ENCODE data around the gene SLC9B2.

DNA sequence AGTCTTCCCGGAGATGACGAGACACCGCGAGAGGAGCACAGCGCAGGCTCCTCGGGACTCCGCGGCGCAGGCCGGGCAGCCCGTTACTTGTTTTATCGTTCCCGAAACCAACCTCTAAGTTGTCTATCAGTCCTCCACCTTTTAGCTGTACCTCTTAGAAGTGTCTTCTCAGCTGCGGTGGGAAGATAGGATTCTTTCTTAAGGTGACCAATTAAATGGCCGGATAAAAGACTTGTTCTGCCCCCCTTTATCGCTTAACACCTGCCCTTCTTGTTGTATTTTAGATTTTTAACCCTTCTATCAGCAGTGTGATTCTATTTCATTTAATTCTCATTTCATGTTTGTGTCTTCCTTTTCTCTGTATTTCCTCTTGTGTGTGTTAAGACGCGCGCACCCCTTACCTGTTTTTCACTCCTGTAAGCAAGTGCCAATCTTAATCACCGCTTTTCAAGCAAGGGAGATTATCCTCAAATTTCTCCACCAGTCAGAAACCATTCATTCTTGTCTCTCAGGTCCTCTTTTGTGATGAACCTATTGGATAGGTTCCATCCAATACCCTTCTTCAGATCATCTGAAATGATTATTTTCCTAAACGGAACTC is at the start of gene SLC9B2:
- TF ChIP-seq POLR2A (IDR thresholded peaks at IDR 0.05), result no peak
- TF ChIP-seq, protein P1, sequence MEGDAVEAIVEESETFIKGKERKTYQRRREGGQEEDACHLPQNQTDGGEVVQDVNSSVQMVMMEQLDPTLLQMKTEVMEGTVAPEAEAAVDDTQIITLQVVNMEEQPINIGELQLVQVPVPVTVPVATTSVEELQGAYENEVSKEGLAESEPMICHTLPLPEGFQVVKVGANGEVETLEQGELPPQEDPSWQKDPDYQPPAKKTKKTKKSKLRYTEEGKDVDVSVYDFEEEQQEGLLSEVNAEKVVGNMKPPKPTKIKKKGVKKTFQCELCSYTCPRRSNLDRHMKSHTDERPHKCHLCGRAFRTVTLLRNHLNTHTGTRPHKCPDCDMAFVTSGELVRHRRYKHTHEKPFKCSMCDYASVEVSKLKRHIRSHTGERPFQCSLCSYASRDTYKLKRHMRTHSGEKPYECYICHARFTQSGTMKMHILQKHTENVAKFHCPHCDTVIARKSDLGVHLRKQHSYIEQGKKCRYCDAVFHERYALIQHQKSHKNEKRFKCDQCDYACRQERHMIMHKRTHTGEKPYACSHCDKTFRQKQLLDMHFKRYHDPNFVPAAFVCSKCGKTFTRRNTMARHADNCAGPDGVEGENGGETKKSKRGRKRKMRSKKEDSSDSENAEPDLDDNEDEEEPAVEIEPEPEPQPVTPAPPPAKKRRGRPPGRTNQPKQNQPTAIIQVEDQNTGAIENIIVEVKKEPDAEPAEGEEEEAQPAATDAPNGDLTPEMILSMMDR (IDR thresholded peaks at IDR 0.05), result no peak

Measured in Peyer's patch (tissue), 4 donors.